Measurements from ENCODE around the gene C17orf100. TPM values are rescaled to one million over a fixed set of nuclear protein-coding genes. Genes with fewer than 3 reads are reported as not detected.

The C17orf100 gene
- total and polyA plus RNA-seq, 2 of the 13 experiments (the other 11 are each of a cell fraction or from before 2014, with no cell fraction given) = 3.6 to 8.7 TPM

GRCh38 chr17:6683081-6683684, 31.6 kb downstream of the C17orf100 start (continued):
- TF ChIP-seq ZBTB10 (CRISPR knock-in tag; IDR thresholded peaks at IDR 0.05; ENCODE audit: borderline replicate concordance) (0 out of 2 replicates have a peak, but pooled peaks have one; percentile 24), ZNF580 (CRISPR knock-in tag; IDR thresholded peaks at IDR 0.05; ENCODE audit: borderline replicate concordance, low read depth) (no peak), ERF (CRISPR knock-in tag; IDR thresholded peaks at IDR 0.05) (no peak; the same call in 1 of the 2 replicates), PITX1 (CRISPR knock-in tag; IDR thresholded peaks at IDR 0.05) (peak; percentile 87), ZBTB33 (CRISPR knock-in tag; IDR thresholded peaks at IDR 0.05) (no peak), NFAT5 (CRISPR knock-in tag; IDR thresholded peaks at IDR 0.05) (no peak), SOX13 (IDR thresholded peaks at IDR 0.05) (no peak; the same call in 1 of the 2 replicates), SOX13 (CRISPR knock-in tag; conservative IDR thresholded peaks at IDR 0.05 in 1 of 2, IDR thresholded peaks at IDR 0.05 in 1 of 2) (peak in 1 of 2 experiments; percentile 65; a peak in 2 of 4 replicates), KDM5B (CRISPR knock-in tag; IDR thresholded peaks at IDR 0.05; ENCODE audit: borderline replicate concordance) (0 out of 2 replicates have a peak, but pooled peaks have one; percentile 18), ZUFSP (CRISPR knock-in tag; IDR thresholded peaks at IDR 0.05; ENCODE audit: borderline replicate concordance) (no peak), KMT2A (CRISPR knock-in tag; IDR thresholded peaks at IDR 0.05) (no peak), ZNF564 (CRISPR knock-in tag; IDR thresholded peaks at IDR 0.05) (no peak), ZNF280B (CRISPR knock-in tag; IDR thresholded peaks at IDR 0.05; ENCODE audit: borderline replicate concordance) (no peak), NR1H2 (CRISPR knock-in tag; IDR thresholded peaks at IDR 0.05; ENCODE audit: borderline replicate concordance, low read depth) (no peak)
